NCI-H446 (cell line): ENCODE data around the gene CAPRIN1.
"Not testable (repeated sequence)": the region's sequence is repeated elsewhere in the genome, so short reads cannot be mapped to it uniquely, and the experiment has no call there.

Source experiments
- DNase-seq, 2 experiments: peaks; one replicate each; lab custom pipeline; 2025; lab: John Stamatoyannopoulos, UW

The CAPRIN1 gene

GRCh38 chr11:34091825-34092224 is 40.3 kb downstream of the CAPRIN1 start:
- no peak for DNase-seq

- DNase-seq = not testable (repeated sequence)
Observed at GRCh38 chr11:34094900-34095299, 43.4 kb downstream of the CAPRIN1 start.

- no peak for DNase-seq
Observed at GRCh38 chr11:34098813-34099212, 47.3 kb downstream of the CAPRIN1 start.

DNA sequence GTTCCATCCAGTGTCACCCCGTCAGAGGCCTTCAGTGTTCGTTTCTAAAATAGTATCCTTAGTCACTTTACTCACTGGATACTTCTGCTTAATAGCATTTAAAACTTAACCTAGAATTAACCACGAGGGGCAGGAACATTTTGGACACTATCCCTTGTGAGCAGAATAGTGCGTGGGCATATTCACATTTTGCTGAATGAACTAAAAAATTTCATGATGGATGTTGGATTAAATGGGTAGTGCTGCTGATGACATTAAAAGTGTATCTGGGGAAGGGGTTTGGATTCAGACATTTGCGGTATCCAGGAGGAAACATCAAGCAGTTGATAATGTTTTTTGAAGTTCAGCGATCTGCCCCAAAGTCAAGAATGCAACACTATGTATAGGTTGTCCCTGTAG is 53.1 kb downstream of the CAPRIN1 start:
- DNase-seq = no peak

DNA sequence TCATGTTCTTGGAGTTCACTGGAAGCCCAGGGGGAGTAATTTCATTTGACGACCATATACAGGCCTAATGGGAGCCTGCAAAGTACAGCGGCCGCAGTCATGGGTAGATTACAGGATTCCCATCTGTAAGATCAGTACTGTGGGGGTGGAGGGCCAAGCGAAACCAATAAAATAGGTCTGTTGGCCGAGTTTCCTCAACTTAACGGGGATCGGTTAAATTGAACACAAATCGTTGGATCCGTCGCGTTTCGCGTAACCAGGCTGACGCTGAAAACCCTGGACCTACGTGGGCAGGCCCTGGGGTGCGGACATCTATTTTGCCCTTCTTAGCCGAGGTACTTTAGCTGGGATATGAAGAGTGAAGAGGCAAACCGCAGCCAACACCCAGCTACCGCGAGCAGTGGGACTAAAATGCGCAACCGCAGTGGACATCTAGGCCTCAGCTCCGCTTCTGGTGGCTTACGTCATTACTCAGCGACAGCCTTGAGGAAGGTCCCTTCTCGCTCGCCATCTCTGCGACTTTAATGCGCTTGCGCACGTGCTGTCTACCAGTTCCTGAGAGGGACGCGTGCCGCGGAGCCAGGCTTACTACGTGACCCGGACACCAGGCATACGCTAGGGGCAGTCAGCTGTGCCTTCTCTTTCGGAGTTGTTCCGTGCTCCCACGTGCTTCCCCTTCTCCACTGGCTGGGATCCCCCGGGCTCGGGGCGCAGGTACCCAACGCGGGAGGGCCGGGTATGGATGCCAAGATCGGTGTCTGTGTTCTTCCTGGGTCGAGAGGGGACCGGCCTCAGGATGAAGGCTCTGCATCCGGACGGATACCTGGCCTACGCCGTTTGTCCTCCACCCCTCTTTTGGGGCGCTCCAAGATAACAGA is 53.8 kb downstream of the CAPRIN1 start, which contains the start of gene NAT10:
TSS of gene NAT10 (plus strand) at position 551 of the 878 bp plus-strand sequence. CDS start 2,597 bp downstream, outside the sequence.
- DNase-seq = peak; percentile 96 to 99

DNA sequence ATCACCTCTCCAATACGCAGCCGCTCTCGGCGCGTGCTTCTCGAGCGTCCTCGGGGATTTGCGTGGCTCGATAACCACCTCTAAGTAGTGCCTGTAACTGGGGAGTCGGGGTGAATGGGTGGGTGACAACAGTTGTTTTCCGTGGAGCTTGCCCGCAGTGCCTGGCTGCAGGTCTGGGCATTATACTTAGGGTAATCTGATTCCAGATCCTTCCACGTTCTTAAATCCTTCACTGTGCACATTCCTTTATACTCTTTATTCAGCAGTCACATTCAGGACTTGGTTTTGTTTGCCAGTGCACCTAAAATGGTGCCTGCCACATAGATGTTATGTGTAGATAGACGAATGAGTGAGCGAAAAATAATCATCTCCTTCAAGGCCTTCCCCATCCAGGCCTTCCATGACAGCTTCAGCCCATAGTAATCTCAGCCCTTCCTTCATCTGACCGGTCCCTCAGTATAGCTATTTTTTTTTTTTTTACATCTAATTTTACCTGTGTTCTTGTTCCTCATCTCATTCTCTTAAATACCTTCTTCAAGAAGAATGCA is 54.5 kb downstream of the CAPRIN1 start:
- DNase-seq = no peak

- DNase-seq = no peak
Observed at GRCh38 chr11:34111722-34112270, 60.3 kb downstream of the CAPRIN1 start.

DNA sequence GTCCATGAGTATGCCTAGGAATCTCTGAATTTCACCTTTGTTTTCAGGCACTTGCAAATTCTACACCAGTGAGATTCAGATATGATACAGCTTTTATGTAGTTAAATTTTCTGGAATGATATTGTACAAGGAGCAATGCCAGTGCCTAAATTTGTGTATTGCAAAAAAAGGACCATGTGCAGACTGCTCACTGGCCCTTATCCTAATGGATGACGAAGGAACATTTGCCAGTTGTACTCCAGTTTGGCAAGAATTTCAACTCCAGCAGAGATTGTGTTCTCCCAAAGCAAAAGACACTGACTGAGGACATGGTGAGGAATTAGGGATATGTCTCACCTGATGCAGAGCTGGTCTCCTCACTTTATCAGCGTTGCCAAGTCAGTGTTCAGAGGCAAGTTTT is 62.5 kb downstream of the CAPRIN1 start:
- DNase-seq = no peak

DNA sequence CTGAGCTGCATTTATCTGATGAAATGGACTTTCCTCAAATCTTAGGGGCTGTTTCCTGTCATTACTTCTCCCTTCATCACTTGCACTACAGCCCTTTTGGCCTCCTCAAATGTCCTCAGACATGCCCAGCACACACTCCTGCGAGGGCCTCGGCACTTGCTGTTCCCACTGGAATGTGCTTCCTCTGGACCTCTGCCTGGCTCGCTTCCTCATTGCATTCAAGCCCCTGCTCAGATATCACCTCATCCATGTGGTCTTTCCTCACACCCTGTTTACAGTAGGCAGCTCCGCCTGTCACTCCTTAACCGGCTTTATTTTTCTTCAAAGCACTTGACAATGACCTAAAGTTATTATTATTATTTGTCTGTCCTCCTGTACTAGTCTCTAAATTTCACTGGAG is 62.9 kb downstream of the CAPRIN1 start:
- DNase-seq = no peak

- DNase-seq = no peak
Observed at GRCh38 chr11:34120651-34121050, 69.1 kb downstream of the CAPRIN1 start.

DNA sequence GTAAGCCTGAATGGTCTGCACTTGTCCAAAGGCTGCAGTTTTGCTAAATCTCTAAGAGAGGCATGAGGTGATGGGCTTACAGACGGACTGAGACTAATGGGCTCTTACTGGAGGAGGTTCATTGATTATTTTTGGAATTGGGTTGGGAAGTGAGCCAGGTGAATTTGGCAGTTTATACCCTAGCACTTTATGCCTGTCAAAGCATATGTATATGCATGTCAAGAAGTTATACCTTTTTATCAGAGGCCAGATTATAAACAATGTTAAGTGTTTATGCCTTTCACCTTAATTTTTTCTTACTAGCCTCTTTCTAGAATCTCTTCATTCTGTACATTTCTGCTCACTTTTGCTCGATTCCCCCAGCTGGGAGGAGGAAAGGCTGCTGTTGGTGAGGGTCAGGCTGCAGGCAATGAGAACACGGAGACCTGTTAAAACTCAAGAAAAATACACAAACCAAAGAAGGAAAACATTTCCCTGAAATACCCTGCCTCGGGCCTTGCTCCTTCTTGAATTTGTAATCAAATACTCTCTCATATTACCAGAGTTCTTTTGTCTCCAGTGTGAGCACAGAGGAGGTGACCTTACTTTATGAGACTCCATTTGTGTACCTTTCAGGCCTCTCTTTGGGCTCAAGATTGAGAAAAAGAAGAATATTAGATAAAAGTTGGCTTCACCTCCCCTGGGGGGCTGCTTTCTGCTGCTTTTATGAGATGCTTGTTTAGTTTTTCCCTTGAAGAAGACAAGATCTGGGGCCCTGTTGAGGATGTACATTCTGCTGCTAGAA is 73.5 kb downstream of the CAPRIN1 start:
- DNase-seq = no peak

DNA sequence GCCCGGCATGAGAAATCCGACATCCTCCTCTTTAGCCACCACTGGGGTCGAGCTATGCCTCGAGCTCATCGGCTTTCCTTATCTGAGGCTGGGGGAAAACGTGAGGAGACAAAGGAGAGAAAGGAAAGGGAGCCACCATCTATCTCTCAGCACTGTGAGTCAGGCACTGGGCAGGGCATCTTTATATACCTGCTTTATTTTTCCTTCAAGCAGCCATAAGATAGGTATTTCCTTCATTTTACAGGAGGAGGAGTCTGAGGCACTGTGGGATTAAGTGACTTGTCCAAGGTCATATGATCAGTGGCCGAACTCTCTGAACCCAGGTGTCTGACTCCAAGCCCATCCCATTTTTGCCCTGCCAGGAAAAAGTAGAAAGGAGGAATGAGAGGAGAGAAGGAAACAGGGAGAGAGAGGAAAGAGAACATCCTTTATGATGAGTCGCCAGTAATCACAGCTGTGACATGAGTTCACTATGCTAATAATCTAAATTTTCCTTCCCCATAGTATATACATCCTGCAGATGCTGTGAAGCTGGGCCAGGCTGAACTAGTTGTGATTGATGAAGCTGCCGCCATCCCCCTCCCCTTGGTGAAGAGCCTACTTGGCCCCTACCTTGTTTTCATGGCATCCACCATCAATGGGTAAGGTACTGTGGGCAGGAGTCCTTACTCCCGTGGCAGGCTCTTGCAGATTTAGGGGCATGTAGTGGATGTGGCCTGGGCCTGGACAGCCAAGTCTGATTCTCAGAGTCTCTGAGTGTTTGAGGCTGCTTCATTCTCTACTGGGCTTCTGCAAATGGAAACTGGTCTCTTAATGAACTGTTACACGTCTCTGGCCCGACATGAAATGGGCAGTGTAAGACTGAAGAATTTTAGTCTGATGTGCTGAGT is 75.7 kb downstream of the CAPRIN1 start:
- DNase-seq = no peak

DNA sequence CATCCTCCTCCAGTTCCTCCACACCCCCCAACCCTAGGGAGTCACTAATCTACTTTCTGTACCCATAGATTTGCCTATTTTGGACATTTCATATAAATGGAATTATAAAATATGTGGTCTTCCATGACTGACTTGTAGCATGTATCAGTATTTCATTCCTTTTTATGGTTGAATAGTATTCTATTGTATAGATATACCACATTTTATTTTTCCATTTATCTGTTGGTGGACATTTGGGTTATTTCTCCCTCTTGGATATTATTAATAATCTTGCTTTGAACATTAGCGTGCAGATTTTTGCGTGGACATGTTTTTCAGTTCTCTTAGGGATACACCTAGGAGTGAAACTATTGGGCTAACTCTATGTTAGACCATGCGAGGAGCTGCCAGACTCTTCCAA is 77.3 kb downstream of the CAPRIN1 start:
- no peak for DNase-seq

DNA sequence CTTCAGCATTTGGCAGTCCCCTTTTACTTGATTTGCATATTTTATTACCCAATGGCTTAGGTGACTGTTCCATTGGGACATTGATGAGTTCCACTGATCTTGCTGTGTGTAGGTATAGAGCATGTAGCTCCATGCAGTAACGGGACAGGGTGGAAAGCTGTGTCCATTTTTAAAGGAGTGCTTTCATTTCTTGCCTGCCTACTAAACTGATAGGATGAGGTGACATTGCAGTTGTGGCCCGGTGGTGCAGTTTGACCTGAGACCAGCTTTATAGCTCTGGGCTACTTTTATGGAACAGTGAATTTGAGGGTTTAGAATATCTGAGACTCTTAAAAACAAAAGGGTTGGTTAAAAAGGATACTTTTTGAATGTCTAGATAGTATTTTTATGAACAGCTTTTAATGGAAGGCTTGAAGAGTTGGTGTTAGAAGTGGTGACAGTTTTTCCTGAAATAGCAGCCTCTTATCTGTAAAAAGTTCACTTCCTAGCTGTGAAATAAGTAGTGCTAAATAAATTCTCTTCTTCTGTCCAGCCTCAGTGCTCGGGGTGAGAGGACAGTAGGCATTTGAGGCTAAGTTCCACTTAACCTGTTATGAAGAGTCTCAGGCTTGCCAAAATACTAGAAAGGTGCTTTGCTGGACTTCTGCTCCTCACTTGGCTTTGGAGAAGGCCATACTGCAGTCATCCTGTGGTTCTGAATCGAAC is 80.9 kb downstream of the CAPRIN1 start:
- no peak for DNase-seq

- no peak for DNase-seq
Observed at GRCh38 chr11:34134765-34135164, 83.2 kb downstream of the CAPRIN1 start.

GRCh38 chr11:34135439-34135838 is 83.9 kb downstream of the CAPRIN1 start:
- DNase-seq = no peak

GRCh38 chr11:34136420-34136819 is 84.9 kb downstream of the CAPRIN1 start:
- DNase-seq = no peak

DNA sequence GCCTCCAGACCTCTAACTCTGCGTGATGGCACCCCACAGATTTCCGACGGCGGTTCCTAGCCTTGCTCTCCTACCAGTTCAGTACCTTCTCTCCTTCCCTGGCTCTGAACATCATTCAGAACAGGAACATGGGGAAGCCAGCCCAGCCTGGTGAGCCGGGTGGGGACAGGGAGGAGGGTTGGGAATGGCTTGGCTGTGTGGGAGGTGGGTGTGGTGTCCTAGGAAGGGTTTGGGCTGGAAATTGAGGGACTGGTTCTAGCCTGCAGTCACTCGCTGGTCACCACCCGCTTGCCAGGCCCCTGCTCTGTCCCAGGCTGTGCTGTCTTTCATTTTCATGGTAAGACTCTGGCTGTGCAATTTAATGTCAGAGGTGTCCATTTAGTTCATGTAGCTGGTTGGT is 87.8 kb downstream of the CAPRIN1 start:
- no peak for DNase-seq

GRCh38 chr11:34140149-34140548 is 88.6 kb downstream of the CAPRIN1 start:
- no peak for DNase-seq

- DNase-seq = no peak
Observed at GRCh38 chr11:34143048-34143447, 91.5 kb downstream of the CAPRIN1 start.

- no peak for DNase-seq
Observed at GRCh38 chr11:34145073-34145472, 93.5 kb downstream of the CAPRIN1 start.
